Amygdala (tissue), 56 donors: ENCODE data around the gene STAP2.
"Not testable (repeated sequence)": the region's sequence is repeated elsewhere in the genome, so short reads cannot be mapped to it uniquely, and the experiment has no call there.

ENCODE experiments used
- DNase-seq, 56 donors: peaks; one replicate each; lab custom pipeline; 2025; lab: John Stamatoyannopoulos, UW

The STAP2 gene

DNA sequence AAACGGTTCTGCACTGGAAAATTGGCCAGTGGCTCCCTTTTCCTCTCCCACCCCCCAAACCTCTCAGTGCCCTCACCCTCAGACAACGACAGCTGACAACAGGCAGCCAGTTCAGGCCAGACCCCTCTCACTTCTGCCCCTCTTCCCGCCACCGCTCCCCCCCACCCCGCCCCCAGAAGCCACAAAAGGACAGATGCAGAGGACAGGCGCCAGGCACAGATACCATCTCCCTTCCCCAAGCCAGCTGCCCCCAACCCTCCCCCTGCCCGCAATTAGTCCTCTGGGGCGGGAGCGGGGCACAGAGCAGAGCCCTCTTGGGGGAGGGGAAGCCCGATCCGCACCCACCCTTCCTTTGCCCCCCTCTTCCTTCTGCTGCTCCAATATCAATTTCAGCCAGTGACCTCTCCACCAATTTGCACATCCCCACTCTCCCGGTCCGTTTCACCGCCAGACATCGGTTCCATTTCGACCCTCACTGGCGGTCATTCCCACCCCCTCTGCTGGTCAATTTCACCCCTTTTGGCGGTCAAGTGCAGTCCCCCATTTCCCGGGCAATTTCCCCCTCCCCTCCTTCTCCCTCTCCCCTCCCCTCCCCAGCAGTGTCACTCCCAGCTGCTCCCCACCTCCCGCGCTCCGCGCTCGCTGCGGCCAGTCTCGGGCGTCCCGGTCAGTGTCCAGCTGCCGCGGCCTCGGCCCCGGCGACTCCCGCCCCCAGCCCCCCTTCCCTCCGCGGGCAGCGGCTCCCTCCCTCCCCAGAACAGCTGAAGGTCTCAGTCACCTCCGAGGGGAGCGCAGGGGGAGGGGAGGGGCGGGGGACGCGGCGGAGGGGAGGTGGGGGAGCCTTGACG is 60.0 kb downstream of the STAP2 start, which contains the start of gene SHD:
Gene SHD, plus strand, starts transcription at position 848 of the 848 bp plus-strand sequence. CDS start 798 bp downstream, outside the sequence.
- DNase-seq = peak in 3 of 56 donors; percentile 16 to 28 (median 22)

DNA sequence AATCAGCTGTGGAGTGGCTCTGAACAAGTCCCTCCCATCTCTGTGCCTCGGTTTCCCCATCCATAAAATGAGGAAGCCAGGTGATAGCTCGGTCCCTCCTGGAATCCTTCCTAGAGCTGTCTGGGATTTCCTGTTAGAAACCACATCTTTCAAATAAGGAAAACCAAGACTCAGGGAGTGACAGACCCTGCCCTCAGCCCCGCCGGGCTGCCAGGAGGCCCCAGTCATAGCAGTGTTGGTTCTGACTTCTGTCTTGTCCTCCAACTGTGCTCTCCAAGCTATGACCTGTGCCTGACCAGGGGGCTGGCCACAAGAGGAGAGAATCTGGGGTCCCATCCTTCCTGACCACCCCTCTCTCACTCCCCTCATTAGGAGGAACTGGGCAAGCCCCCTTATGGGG is 60.6 kb downstream of the STAP2 start:
- no peak for DNase-seq

DNA sequence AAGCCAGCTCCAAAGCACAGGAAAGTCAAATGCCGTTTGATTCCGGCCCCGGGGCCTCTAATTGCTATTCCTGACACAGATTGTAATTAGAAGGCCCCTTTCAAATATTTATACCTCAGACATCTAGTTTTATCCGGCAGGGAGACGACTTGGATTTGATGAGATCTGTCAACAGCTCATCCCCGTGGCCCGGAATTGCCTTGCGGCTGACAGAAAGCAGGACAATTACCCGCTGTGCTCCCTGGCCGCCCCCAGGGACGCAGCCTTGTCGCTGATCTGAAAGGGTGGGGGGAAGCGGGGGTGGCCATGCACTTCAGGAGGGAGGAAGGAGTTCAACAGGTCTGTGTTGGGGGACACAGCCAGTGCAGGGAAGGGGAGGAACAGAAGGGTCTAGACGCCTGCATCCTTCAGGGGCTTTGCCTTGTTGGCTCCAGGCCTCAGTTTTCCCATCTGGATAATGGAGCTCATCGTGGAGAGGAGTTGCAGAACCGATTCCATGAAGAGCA is 61.4 kb downstream of the STAP2 start:
- DNase-seq = no peak

DNA sequence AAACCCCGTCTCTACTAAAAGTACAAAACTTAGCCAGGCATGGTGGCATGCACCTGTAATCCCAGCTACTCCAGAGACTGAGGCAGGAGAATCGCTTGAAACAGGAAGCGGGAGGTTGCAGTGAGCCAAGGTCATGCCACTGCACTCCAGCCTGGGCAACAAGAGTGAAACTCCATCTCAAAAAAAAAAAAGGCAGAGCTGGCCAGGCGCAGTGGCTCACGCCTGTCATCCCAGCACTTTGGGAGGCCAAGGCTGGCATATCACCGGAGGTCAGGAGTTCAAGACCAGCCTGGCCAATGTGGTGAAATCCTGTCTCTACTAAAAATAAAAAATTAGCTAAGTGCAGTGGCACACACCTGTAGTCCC is 64.3 kb downstream of the STAP2 start:
- not testable (repeated sequence) for DNase-seq
